ENCODE data around the gene GRPR.

GRPR gene

DNA sequence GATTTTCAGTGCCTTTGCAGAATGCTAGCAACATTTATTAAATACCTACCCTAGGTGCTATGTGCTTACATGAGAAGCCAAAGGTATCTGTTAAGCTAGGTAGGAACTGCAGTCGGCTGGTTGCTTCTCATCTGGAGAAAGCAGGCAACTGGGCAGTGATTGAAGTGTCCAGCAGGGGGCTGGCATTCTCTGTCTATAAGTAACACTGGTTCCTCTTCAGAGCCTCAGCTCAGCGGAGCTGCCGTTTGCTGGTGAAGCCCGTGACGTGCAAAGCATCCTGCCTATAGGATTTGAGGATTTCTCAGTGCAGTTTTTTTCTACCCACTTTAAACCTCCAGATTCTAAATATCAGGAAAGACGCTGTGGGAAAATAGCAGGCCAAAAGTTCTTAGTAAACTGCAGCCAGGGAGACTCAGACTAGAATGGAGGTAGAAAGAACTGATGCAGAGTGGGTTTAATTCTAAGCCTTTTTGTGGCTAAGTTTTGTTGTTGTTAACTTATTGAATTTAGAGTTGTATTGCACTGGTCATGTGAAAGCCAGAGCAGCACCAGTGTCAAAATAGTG lies at the start of gene GRPR:
GRPR (plus strand) TSS at position 344 of the 565 bp plus-strand sequence. CDS start 389 bp downstream, outside the sequence.
- peak; percentile 42 for DNase-seq

DNA sequence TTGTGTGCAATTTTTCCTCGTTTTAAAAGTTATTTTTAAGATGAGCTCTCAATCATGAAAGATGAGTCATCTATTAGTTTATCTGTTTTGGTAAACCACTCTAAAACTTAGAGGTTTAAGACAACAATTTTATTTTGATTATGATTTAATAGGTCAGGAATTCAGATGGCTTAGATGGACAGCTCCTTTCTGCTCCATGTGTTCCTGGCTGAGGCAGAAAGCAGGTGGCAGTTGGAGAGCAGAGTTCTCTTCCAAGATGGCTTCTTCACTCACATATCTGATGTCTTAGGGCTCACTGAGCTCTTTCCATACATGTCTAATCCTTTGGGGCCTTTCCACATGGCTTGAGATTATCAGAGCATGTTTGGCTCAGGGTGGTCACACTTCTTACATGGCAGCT lies 48.3 kb upstream of the GRPR start:
- DNase-seq: no peak

DNA sequence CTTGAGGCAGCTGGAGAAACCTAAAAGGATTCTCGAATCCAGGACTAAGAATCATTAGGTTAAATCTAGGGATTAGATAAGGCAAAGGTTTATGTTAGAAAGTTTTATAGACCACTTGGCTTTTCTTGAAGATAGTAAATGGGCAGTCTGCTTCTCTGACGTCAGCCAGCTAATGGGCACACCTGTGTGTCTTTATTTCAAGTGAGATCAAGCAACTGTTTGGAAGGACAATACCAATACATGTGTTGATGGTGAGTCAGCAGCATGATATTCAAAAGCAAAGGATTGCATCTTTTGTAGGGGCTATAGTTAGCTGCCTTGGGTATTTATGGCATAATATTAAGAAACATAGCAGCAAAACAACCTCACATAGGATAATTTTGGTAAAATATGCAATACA lies 46.5 kb upstream of the GRPR start:
- no peak for DNase-seq

DNA sequence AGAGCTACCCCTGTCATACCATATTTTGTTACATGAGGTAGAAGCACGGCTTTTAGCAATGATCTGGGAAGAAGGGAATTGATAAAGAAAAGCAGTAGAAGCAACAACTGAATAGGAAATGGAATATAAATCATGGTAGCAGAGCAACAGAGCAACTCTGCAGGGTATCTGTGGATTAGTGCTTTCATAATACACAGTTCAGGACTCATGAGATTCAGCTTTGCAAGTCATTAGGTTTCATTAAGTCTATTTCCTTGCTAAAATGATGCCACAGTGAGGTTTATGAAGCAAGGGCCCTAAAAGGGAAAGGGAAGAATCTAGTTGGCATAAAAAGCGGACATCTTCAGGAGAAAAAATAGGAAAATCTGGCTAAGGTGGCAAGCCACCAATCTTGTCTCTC lies 45.6 kb upstream of the GRPR start:
- DNase-seq: no peak

DNA sequence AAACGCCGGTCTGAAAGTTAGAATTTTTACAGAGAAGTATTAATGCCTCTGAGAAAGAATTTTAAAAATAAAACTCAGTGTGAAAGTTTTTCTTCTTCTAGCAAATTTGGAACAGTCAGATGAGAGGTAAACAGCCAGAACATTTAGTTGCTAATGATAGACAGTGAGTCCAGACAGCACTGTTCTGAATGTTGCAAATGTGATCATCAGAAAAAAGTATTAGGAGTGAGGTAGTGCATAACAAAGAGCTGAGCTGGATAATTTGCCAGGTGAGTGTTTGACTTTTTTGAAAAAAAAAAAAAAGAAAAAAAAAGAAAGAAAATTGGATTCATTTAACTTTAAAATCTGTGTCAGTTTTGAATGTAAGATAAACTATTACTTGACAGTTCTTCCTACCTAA lies 42.0 kb upstream of the GRPR start:
- DNase-seq: no peak

DNA sequence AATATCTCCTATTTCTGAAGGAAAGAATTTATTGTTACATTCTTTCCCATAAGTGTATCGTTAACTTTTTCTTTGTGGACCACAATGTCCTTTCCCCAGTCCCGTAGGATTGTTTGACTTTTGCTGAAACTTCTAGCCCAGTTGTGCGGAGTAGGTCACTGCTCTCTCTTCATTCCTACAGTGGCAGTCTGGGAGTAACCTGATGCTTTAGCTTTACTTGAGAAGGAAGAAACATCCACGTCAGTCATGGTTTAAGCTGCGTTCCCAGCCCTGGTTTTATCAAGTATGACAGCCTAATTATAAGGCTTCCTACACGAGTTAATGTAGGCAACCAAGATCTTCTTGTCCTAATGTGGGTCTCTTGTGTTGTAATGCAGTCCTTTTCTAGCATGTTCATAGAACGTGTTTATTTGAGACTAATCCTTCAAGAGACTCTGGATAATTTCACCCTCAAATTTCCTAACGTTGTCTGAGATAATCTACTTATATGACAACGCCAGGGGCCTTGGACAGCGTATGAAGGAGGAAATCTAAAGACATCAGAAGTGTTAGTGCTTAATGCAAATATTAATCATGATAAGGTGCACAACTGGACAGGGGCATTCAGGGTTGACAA lies 40.8 kb upstream of the GRPR start:
- DNase-seq: no peak

DNA sequence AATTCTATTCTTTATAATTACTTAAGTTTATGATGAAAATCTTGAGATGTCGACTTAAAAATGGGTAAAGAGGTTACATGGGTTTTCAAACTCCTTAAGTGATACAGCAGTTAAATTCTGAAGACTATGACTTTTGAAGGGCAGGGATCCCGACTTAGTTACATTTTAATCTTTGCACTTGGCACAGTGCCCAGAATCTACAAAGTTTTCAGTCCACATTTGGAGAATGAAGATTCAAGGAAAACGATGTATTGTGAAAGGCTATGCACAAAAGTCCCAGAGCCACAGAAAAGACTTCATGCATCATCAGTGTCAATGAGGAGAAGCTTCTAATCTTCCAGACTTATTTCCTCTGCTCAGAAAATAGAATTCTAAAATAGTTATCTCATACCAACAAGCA lies 36.3 kb upstream of the GRPR start:
- DNase-seq: no peak

DNA sequence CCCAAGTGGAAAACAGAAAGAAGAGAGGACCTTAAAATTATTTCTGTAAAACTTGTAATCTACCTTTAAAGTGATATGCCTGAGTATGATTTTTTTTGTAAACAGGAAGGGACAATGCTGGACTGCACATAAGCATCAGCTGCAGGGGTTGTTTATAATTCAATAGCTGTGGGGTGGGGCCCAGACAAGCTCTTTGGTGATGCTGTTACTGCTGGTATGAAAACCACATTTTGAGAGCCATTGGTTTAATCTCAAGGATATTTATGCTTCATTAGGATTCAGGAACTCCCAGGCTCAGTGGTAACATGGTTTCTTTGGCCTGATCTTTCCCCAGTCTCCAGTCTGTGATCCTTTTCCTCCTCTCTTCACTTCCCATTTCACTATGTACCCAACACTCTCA lies 34.3 kb upstream of the GRPR start:
- no peak for DNase-seq

DNA sequence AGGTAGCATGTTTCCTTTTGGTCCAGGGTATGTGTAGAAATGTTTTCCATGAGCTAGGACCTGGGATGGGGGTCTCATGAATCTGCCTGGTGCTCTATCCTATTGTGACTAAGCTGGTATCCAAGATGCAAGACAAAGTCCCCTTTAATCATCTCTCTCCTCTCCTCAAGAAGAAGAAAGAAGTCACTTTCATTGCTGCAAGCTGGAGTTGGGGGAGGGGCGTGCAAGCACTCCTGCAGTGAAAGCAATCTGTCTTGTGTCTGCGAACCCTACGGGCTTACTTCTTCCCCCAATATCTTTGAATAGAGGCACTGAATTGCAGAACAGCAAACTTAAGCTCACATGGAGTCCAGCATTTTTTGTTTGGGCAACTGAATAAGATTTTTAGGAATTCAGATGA lies 27.2 kb upstream of the GRPR start:
- DNase-seq: no peak

DNA sequence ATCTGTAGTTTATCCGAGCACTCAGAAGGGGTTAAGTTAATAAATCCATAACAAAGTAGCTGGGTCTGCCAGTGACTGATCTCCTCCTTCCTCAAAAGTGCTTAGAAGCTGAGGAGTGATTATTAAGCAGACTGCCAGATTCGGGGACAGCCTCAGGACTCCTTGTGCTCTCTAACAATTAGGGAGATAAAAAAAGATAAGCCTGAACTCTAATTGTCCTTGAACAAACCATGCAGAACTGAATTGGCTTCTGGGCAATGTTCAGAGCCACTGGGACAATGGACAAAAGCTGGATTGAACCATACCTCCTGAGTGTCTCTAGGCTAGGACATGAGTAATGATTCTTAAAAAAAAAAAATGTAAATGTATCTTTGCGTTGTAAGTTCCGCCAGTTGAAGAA lies 22.7 kb upstream of the GRPR start:
- no peak for DNase-seq

DNA sequence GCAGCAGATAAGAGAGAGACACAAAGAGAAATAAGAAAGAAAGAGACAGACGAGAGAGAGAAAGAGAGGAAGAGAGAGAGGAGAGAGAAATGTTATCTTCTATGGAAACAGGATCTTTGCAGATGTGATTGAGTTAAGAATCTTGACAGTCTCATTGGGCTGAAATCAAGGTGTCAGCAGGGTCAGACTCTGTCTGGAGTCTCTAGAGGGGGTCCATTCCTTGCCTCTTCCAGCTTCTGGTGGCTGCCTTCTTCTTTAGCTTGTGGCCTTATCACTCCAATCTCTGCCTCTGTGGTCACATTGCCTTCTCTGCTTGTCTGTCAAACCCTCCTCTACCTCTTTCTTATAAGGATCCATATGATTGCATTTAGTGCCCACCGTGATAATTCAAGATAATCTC lies 21.8 kb upstream of the GRPR start:
- DNase-seq: no peak

DNA sequence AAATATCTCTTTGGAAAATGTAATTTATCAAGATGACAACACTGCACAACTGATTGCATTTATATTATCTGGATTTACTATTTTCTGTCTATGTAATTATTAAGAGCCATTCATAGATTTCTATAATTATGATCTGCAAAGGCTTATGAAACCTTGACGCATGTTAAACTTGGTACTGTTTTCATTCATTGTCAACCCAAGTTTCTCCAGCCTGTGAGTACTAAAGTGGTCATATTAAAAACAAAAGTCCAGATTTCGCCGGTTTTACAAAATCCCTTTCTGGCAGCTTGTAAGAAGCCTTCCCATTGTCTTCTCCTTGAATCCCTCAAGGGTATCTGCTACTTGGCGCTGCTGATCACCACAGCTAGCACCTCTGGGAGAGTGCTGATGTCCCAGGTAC lies 19.7 kb upstream of the GRPR start:
- no peak for DNase-seq

DNA sequence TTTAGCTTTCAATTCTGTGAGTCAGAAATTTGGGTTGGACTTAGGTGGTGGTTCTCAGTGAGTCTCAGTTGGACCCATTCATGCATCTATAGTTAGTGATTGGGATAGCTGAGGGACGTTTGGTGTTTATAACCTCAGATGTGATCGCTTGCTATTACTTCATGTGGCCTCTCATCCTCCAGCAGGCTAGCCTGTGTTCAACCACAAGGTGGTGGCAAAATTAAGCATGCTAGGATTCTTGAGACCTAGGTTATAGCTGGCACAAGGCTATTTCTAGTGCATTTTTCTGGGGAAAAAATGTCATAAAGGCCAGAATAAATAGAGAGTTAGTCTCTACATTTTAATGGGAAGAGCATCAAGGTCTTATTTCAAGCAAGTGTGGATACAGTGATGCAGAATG lies 10.9 kb upstream of the GRPR start:
- DNase-seq: no peak

DNA sequence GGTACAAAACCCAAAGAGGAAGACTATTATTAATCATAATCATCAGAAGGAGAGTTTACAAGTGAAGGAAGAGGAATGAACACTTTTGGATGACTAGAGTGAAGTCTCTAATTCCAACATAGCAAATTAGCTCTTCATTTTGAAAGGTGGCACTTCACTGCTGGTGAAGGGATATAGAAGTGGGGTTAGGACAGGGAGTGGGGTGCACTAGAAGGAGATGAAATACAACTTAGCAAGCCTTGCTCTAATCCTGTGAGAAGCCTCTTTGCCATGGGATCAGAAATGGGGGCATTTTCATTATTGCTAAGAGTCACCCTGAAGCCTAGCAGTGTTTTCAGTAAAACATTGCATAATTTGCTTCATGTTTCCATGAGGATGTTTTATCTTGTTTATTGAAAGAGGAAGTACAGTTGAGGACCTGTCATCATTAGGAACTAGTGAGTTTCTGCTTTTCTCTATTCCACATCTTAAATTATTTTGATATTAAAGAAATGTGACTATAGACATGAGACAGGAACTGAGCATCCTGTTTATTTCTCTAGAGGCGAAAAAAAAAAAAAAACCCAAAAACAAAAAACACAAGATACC lies 9.3 kb upstream of the GRPR start:
- no peak for DNase-seq

DNA sequence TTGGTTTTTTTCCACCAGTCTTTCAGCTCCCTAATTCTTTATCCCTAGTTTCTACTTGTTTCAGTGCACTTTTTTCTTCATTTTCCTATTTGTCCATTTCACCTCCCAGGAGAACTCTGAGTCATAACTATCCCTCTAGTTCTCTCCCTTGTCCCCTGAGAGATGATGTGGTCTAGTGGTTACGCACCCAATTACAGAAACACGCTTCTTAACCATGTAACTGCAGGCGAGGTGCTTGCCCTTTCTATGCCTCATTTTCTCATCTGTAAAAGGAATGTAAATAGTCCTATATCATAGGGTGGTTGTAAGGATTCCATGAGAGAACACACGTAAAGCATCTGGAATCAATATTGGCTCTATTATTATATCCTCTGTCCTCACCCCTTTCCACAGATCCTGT lies 8.8 kb upstream of the GRPR start:
- DNase-seq: no peak

DNA sequence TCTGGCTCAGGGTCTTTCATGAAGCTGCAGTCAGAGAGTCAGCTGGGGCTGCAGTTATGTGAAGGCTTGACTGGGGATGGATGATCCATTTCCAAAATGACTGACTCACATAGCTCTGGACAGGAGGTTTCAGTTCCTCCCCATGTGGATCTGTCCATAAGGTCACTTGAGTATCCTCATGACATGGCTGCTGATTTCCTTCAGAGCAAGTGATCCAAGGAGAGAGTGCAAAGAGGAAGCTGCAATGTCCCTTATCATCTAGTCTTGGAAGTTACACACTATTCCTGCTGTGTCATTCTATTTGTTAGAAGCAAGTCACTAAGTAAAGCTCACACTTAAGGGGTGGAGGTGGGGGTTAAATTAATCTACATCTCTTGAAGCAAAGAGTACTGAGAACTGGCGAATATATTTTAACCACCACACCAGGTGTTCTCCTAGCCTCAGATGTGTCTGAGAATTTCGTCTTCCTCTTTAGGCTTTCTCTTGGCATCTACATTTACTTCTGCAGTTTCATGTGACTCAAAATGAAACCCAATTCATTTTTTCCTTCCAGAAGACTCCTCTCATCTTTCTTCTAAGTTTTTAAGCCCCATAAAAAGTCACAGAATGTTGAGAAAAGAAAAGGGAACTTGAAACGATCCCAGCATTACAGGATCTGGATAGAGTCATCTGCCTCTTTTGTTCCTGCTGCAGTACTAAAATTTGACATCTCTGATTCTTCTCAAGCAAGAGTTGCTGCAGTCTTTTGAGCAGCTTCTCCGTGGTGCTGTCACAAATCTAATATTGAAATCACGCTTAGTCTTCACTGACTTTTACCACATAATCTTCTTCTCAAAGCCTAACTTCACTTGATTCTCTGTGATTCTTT lies 3.8 kb upstream of the GRPR start:
- no peak for DNase-seq

DNA sequence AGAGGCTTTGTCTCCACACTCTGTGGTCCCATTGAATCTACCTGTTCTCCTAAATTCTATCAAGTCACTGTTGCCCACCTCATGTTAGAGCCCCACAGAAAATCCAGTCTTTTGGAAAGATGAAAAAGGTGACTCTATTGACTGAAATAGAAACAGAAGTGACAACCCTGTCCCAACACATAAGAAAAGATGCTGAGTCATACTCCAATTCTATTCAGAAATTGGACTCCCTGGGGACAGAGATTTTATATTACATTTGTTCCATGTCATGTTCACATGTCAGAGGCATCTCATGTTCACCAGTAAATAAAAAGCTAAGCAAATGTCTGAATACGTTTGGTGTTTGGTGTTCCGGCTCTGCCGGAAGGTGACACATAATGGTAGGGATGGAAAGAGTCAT lies 2.9 kb upstream of the GRPR start:
- DNase-seq: no peak

DNA sequence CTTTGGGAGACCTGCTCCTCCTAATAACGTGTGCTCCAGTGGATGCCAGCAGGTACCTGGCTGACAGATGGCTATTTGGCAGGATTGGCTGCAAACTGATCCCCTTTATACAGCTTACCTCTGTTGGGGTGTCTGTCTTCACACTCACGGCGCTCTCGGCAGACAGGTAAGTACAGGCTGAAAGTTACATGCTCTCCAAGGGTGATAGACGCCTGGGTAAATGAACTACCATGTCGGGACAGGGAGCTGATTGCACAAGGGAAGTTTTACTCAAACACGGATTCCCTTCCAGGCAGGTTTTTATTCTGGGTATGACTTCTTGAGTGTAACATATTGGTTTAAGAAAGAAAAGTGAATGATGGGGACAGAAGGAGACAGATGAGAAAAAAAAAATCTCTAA lies 836 bp downstream of the GRPR start:
- no peak for DNase-seq

DNA sequence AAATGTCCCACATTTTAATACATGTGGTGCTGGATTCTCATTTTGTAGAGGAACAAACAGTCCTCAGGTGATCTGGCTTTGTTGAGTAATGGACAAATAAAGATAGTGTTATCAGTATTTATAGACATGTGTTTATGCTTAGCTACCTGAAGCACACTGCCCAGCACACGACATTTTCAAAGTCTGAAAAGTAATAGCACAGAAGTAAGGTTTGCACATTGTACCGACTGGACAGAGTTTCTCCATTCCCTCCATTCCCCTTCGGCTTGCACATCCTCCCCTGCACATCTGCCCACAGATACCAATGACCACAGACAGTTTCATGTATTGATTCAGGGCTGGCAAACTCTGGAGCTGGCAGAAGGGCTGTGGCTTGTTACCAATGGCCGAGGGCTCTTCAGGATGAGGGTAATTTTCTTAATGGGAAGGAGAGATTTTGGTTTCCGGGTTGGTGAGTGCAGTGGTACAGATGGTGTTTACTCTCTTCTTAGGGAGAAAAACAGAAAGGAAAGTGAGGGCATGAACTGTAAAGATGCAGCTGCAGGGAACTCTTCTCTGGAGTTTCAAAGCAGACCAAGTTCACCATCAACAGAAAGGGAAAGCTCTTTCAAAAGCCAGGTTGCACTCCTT lies 2.3 kb downstream of the GRPR start:
- DNase-seq: peak; percentile 0

DNA sequence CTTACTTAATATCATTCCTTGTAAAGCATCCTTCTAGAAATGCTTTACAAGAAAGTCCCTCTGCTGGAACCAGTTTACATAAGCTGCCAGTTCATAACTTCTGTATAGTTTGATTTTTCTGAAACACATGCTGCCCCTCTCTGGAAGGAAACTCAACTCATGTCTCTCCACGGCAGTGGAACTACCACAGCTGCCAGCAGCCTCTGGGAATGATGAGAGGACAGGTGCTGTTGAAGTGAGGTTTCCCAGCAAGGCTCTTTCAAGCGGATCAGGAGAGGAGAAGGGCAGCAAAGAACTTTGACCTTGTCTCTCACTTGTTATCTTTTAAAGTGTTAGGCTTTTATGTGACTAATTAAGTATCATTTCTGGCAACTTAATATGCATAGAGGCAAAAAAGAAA lies 7.3 kb downstream of the GRPR start:
- no peak for DNase-seq

DNA sequence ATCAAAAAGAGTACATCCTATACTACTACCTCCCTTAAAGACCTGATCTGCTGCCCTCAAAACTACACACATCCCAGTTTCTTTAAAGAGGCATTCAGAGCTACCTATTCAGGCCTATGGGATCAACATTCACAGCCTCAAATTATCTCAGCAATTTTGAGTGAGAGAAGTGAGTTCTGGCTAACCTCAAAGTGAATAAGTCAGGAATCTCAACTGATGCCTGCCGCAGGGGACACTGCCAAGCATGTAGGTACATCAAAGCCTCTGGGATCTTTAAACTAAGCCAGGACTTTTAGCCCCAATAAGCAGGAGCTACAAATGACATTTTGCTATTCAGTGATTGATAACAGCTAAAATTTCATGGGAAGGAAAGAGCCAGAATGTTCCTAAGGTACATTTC lies 11.6 kb downstream of the GRPR start:
- no peak for DNase-seq

DNA sequence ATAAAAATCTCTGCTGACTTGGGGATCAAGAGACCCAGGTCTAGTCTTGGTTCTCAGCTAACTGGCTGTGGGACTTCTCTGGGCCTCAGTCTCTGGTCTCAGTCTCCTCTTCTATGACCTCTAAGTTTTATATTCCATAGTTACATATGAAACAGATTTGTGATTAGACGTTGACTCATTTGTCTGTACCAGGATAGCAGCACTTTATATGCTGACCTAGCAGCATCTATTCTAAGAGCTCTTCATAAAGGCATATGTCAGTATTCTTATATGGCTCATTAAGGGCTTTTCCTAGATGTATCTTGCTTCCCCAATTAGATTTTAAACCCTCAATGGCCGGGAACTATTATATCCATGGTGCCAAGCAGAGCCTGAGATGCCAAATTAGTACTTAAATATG lies 12.7 kb downstream of the GRPR start:
- no peak for DNase-seq

DNA sequence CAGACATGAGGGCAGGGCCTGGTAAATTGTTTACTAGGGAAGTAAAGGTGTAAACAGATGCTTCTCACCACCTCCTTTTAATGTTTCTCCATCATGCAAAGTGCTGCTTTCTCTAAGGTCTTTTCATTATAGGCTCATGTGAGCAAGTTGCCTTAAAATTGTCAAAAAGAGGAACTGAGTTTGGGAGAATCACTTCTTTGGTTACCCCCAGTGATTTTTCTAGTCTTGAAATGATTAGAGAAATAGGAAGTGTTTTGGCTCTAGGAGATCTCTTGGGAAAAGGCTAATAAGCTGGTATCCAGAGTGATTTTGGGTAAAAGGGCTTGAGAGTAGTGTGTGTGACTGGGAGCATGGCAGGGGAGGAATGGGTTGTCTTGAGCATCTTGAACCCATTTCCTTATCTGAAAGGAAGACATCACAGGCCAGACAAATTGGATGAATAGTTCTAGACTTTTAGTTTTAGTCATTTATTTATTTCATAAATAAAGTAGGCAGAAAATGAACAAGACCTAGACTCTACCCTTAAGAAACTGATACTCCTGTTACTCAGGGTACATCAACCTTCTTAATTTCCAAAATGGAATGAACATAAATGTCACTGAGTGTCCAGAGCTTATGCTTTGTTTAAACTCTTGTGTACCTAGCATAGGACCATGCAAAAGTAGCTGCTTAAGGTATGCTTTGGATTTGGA lies 14.2 kb downstream of the GRPR start:
- DNase-seq: no peak

All from NCI-H510A (cell line).